ENCODE measurements around the gene REV1. TPM values are rescaled to one million over a fixed set of nuclear protein-coding genes. Genes with fewer than 3 reads are reported as not detected.

REV1 gene
- total and polyA plus RNA-seq, 7 donors = 7.2 to 73.1 (median 41.7) TPM

GRCh38 chr2:99354070-99354469 lies 135.7 kb downstream of the REV1 start:
- Histone ChIP-seq H3K4me3 (no peak overlapping the region), H3K27me3 (no peaks in the 10 kb centered on the region), H3K9me3 (no peaks in the 10 kb centered on the region), H3K4me1 (peaks cover 0 to 17% (median 3%) of the 10 kb centered on the region in 4 donors), H3K36me3 (no peaks in the 10 kb centered on the region), H3K27ac (no peak overlapping the region)
- intact Hi-C loops (cut with DNase I) = no loop called here
- no peak for DNase-seq
- 84 to 90% methylated on average over 1 of the region's 1 CpG for WGBS, 2 donors
- TF ChIP-seq POLR2A (IDR thresholded peaks at IDR 0.05) = no peak
- no peak for TF ChIP-seq POLR2AphosphoS5 (IDR thresholded peaks at IDR 0.05)
- TF ChIP-seq EP300 (IDR thresholded peaks at IDR 0.05) = no peak
- TF ChIP-seq CTCF (IDR thresholded peaks at IDR 0.05) = no peak

Other genes with a start within 250 kb of the REV1 start
- gene LYG2, start 234.4 kb downstream of the REV1 start, total RNA-seq = not detected
- not detected for gene LYG2, start 234.4 kb downstream of the REV1 start, polyA plus RNA-seq
- gene LYG1, start 188.8 kb downstream of the REV1 start, total RNA-seq = 1 to 10 TPM in 1 of 4 donors, under 1 TPM in 1, not detected in 2; 0.71 to 1.2 TPM
- gene LYG1, start 188.8 kb downstream of the REV1 start, polyA plus RNA-seq = 1 to 10 TPM in 1 of 3 donors, not detected in 2; 2.0 TPM
- gene TXNDC9, start 153.7 kb downstream of the REV1 start, total RNA-seq = 10 to 100 TPM; 26.0 to 41.3 (median 33.8) TPM
- 10 to 100 TPM; 31.3 to 57.6 (median 33.0) TPM for gene TXNDC9, start 153.7 kb downstream of the REV1 start, polyA plus RNA-seq
- gene EIF5B, start 152.6 kb downstream of the REV1 start, total RNA-seq = 10 to 100 TPM; 32.7 to 44.3 (median 40.8) TPM
- 10 to 100 TPM; 15.0 to 23.8 (median 19.2) TPM for gene EIF5B, start 152.6 kb downstream of the REV1 start, polyA plus RNA-seq

All from sigmoid colon (tissue), 7 donors.